OCI-M2 (cell line): ENCODE data around the gene POLR2M.

ENCODE experiments used
- DNase-seq: peaks from one replicate; lab custom pipeline; 2025; ENCODE audit not compliant: unreplicated experiment; lab: John Stamatoyannopoulos, UW

The POLR2M gene

GRCh38 chr15:57706405-57707209 is at the start of gene POLR2M:
Gene POLR2M (plus strand): TSS chr15:57706714. CDS start chr15:57706843, 129 bp downstream.
- DNase-seq = peak; percentile 41

GRCh38 chr15:57657619-57658018 is 48.9 kb upstream of the POLR2M start:
- no peak for DNase-seq

GRCh38 chr15:57662091-57662744 is 44.3 kb upstream of the POLR2M start:
- DNase-seq = no peak

- no peak for DNase-seq
Observed at GRCh38 chr15:57662802-57663201, 43.7 kb upstream of the POLR2M start.

- DNase-seq = no peak
Observed at GRCh38 chr15:57663262-57663661, 43.3 kb upstream of the POLR2M start.

GRCh38 chr15:57665194-57665593 is 41.3 kb upstream of the POLR2M start:
- no peak for DNase-seq

GRCh38 chr15:57665939-57666338 is 40.6 kb upstream of the POLR2M start:
- DNase-seq = no peak

- DNase-seq = no peak
Observed at GRCh38 chr15:57667171-57667849, 39.2 kb upstream of the POLR2M start.

- DNase-seq = no peak
Observed at GRCh38 chr15:57668016-57668415, 38.5 kb upstream of the POLR2M start.

GRCh38 chr15:57671636-57672035 is 34.9 kb upstream of the POLR2M start:
- no peak for DNase-seq

- DNase-seq = no peak
Observed at GRCh38 chr15:57675481-57676181, 30.9 kb upstream of the POLR2M start.

GRCh38 chr15:57676585-57676984 is 29.9 kb upstream of the POLR2M start:
- DNase-seq = no peak

GRCh38 chr15:57677204-57677603 is 29.3 kb upstream of the POLR2M start:
- no peak for DNase-seq

- no peak for DNase-seq
Observed at GRCh38 chr15:57680021-57680420, 26.5 kb upstream of the POLR2M start.

- no peak for DNase-seq
Observed at GRCh38 chr15:57681011-57681410, 25.5 kb upstream of the POLR2M start.

- DNase-seq = no peak
Observed at GRCh38 chr15:57683481-57683880, 23.0 kb upstream of the POLR2M start.

GRCh38 chr15:57684491-57685151 is 21.9 kb upstream of the POLR2M start:
- DNase-seq = no peak

GRCh38 chr15:57685306-57686095 is 21.0 kb upstream of the POLR2M start:
- DNase-seq = no peak

GRCh38 chr15:57686657-57687056 is 19.9 kb upstream of the POLR2M start:
- no peak for DNase-seq
